Fibroblast of lung (primary cell): ENCODE measurements around the gene PRAMEF13. TPM values are rescaled to one million over a fixed set of nuclear protein-coding genes. Genes with fewer than 3 reads are reported as not detected.
"Not testable (repeated sequence)": the region's sequence is repeated elsewhere in the genome, so short reads cannot be mapped to it uniquely, and the experiment has no call there.

Experiments used
- DNase-seq, 2 donors: peaks; one replicate each; pipeline versions ENCODE4 v3.0.0 to v3.0.0-alpha.2; 2010; ENCODE audit warnings: low read depth in 2 of 2
- H2AFZ ChIP-seq: 2 replicates; pipeline ENCODE4 v1.5.1; 2012; ENCODE audit warnings: low read length, control low read depth, inconsistent platforms
- H3K27ac ChIP-seq: 2 replicates; pipeline ENCODE4 v1.5.1; 2011; ENCODE audit warnings: low read length, control low read depth; ENCODE audit not compliant: insufficient read depth
- H3K27me3 ChIP-seq: 2 replicates; pipeline ENCODE4 v1.5.1; 2011; ENCODE audit warnings: mild to moderate bottlenecking, low read length; ENCODE audit not compliant: control insufficient read depth, insufficient read depth
- H3K36me3 ChIP-seq: 2 replicates; pipeline ENCODE4 v1.5.1; 2011; ENCODE audit warnings: low read length; ENCODE audit not compliant: control insufficient read depth, insufficient read depth
- H3K4me1 ChIP-seq: 2 replicates; pipeline ENCODE4 v1.5.1; 2011; ENCODE audit warnings: low read length; ENCODE audit not compliant: control insufficient read depth, insufficient read depth; ENCODE audit errors: extremely low read depth
- H3K4me2 ChIP-seq: 2 replicates; pipeline ENCODE4 v1.5.1; 2011; ENCODE audit warnings: low read length, control low read depth; ENCODE audit not compliant: insufficient read depth; ENCODE audit errors: extremely low read depth
- H3K4me3 ChIP-seq, 4 experiments: fragments of 200-600 bp in 1 of 4; sonication (generic) in 1 of 4; replicated peaks in 1 of 4; 2 replicates each; pipeline ENCODE4 v1.5.1; 2011 to 2016; ENCODE audit warnings: low read length in 4 of 4, low read depth in 3 of 4, mild to moderate bottlenecking in 3 of 4, control low read depth in 2 of 4, inconsistent platforms in 1 of 4, mixed read lengths in 1 of 4; ENCODE audit not compliant: insufficient read depth in 1 of 4; ENCODE audit errors: control extremely low read depth in 1 of 4
- H3K79me2 ChIP-seq: 2 replicates; pipeline ENCODE4 v1.5.1; 2012; ENCODE audit warnings: mild to moderate bottlenecking, low read length, inconsistent platforms; ENCODE audit not compliant: control insufficient read depth, insufficient read depth
- H3K9ac ChIP-seq: 2 replicates; pipeline ENCODE4 v1.5.1; 2011; ENCODE audit warnings: mild to moderate bottlenecking, low read length, control low read depth; ENCODE audit not compliant: insufficient read depth
- H3K9me3 ChIP-seq: 2 replicates; pipeline ENCODE4 v1.5.1; 2012; ENCODE audit warnings: low read depth, low read length; ENCODE audit not compliant: control insufficient read depth, insufficient read depth
- H4K20me1 ChIP-seq: 2 replicates; pipeline ENCODE4 v1.5.1; 2011; ENCODE audit warnings: low read length; ENCODE audit not compliant: control insufficient read depth, insufficient read depth; ENCODE audit errors: extremely low read depth
- polyA plus RNA-seq, 2 donors: library from polyadenylated mRNA; depleted of rRNA in 1 of 2; stranded (reverse) in 1 of 2; unstranded in 1 of 2; fragments of >200 nt; gene quantifications; 2 replicates each; pipeline ENCODE4 v1.2.1, GENCODE V29; 2011 to 2012; ENCODE audit warnings: missing spikeins in 1 of 2
- total RNA-seq: library from RNA; depleted of rRNA; stranded (reverse); fragments of >200 nt; gene quantifications from 2 replicates; pipeline ENCODE4 v1.2.1, GENCODE V29; 2014

The PRAMEF13 gene
- total and polyA plus RNA-seq, 2 donors (not counting 1 experiment from before 2014, with no cell fraction given) = not detected

DNA sequence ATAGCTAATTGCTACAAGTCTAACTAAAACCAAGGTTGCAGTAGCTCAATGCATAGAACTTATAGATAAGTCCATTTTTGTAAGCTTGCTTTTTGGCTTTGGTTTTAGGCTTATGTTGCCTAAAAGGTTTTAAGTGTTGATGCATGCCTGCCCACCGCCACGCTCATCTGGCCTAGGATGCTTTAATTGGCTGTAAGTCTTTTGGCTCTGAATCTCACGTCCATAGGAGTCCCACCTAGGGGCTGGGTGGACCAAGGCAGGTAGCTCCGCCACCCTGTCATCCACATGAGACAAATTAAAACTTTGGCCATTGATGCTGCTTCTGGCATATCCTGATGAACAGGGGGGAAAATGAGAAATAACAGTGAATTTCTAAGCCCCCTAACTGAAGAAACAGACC lies 36.4 kb upstream of the PRAMEF13 start:
- not testable (repeated sequence) for H3K9ac ChIP-seq, H3K4me1 ChIP-seq, H3K79me2 ChIP-seq, H2AFZ ChIP-seq, H4K20me1 ChIP-seq, H3K36me3 ChIP-seq, H3K4me3 ChIP-seq, H3K27me3 ChIP-seq, H3K27ac ChIP-seq, H3K9me3 ChIP-seq, DNase-seq, H3K4me2 ChIP-seq

DNA sequence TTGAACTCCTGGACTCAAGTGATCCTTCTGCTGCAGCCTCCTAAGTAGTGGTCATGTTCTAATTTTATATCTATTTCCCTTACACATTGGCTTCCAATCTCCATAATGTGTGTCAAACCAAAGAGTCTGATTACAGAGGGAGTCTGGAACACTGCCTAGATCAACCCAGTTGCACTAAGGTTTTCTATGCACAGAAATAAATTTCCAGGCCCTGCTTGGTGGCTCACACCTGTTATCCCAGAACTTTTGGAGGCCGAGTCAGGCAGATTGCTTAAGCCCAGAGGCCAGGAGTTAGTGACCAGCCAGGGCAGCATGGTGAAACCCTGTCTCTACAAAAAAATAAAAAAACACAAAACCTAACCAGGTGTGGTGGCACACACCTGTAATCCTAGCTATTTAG lies 32.8 kb upstream of the PRAMEF13 start:
- not testable (repeated sequence) for H3K79me2 ChIP-seq, H3K36me3 ChIP-seq, H4K20me1 ChIP-seq, DNase-seq, H3K27ac ChIP-seq, H2AFZ ChIP-seq, H3K4me3 ChIP-seq, H3K9me3 ChIP-seq, H3K4me2 ChIP-seq, H3K9ac ChIP-seq, H3K4me1 ChIP-seq, H3K27me3 ChIP-seq

DNA sequence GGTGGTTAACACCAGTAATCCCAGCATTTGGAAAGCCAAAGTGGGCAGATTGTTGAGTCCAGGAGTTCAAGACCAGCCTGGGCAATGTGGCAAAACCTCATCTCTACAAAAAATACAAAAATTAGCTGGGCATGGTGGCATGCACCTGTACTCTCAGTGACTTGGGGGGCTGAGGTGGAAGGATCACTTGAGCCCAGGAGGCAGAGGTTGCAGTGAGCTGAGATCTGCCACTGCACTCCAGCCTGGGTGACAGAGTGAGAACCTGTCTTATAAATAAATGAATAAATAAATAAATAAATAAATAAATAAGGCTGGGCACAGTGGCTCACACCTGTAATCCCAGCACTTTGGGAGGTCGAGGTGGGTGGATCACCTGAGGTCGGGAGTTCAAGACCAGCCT lies 30.8 kb upstream of the PRAMEF13 start:
- not testable (repeated sequence) for H3K9me3 ChIP-seq

DNA sequence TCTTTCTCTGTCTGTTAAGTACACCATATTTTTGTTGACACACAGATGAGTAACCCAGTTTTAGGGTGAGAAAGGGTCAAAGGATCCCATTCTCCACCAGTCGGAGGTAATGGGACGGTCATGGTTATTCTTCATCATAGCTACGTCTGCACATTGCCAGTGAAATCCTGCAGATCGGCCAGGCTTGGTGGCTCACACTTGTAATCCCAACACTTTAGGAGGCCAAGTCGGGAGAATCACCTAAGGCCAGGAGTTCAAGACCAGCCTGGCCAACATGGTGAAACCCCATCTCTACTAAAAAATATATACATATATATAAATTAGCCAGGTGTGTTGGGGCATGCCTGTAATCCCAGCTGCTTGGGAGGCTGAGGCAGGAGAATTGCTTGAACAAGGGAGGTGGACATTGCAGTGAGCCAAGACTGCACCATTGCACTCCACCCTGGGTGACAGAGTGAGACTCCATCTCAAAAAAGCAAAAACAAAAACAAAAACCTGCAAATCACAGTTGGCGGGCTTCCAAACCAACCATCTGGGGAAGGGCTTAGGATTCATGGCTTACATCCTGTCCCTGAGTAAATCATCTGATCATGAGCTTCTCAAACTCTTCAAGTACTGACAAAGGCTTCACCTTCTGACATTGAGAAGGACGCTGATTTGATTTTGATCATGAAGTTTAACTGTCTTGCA lies 30.0 kb upstream of the PRAMEF13 start:
- H3K36me3 ChIP-seq, H3K4me1 ChIP-seq, H3K27ac ChIP-seq, H3K9me3 ChIP-seq, DNase-seq, H3K27me3 ChIP-seq, H3K4me2 ChIP-seq, H4K20me1 ChIP-seq, H3K9ac ChIP-seq, H3K4me3 ChIP-seq, H3K79me2 ChIP-seq, H2AFZ ChIP-seq: not testable (repeated sequence)

More for the DNA sequence above, 30.8 kb upstream of the PRAMEF13 start:
- H3K27me3 ChIP-seq, H4K20me1 ChIP-seq, H3K4me3 ChIP-seq, H3K4me1 ChIP-seq, H3K27ac ChIP-seq, DNase-seq, H2AFZ ChIP-seq, H3K4me2 ChIP-seq, H3K36me3 ChIP-seq, H3K79me2 ChIP-seq, H3K9ac ChIP-seq: not testable (repeated sequence)

DNA sequence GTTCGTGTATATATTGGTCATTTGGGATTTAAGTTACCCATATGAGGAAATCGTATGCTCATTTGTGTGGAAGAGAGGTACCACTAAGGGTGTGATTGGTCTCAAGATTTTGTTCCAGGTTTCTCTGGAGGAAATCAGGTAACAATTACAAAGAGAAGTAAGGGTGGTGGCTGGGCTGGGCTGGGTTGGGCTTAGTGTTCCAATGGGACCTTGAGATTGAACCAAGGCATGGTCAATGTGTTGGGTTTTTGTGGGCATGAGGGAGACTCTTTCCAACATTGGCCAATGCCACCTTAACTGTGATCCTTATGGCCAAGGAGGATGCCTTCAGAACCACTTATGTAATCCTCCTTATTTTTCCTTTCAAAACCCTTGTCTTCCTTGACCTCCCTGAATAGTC lies 29.4 kb upstream of the PRAMEF13 start:
- H3K27ac ChIP-seq, H3K9me3 ChIP-seq, H4K20me1 ChIP-seq, H3K9ac ChIP-seq, H3K36me3 ChIP-seq, H3K79me2 ChIP-seq, H3K4me1 ChIP-seq, H3K4me3 ChIP-seq, DNase-seq, H3K4me2 ChIP-seq, H3K27me3 ChIP-seq, H2AFZ ChIP-seq: not testable (repeated sequence)

DNA sequence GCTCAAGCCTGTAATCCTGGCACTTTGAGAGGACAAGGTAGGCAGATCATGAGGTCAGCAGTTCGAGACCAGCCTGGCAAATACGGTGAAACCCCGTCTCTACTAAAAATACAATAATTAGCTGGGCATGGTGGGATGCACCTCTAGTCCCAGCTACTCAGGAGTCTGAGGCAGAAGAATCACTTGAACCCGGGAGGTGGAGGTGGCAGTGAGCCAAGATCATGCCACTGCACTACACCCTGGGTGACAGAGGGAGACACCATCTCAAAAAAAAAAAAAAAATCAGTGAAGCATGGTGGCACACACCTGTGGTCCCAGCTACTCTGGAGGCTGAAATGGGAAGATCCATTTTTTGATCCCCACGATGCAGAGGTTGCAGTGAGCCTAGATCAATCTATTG lies 28.9 kb upstream of the PRAMEF13 start:
- not testable (repeated sequence) for H3K9me3 ChIP-seq, H3K27ac ChIP-seq, DNase-seq, H3K4me3 ChIP-seq, H3K9ac ChIP-seq, H3K4me2 ChIP-seq, H4K20me1 ChIP-seq, H2AFZ ChIP-seq, H3K36me3 ChIP-seq, H3K4me1 ChIP-seq, H3K79me2 ChIP-seq, H3K27me3 ChIP-seq
